AG09319 (cell line): Measurements from ENCODE around the gene SLC29A1.
A peak's percentile ranks its signal among the peaks of the same experiment; 100 is the strongest.

Experiments used
- DNase-seq: peaks from one replicate; pipeline ENCODE4 v3.0.0-alpha.2; 2010; ENCODE audit warnings: low read depth; ENCODE audit errors: extremely low read depth
- TF ChIP-seq, protein P1 (sequence below): IDR thresholded peaks from 2 replicates; pipeline ENCODE4 v1.5.1; 2011; ENCODE audit warnings: low read depth, mild to moderate bottlenecking, inconsistent platforms, low read length, moderate library complexity

The SLC29A1 gene

DNA sequence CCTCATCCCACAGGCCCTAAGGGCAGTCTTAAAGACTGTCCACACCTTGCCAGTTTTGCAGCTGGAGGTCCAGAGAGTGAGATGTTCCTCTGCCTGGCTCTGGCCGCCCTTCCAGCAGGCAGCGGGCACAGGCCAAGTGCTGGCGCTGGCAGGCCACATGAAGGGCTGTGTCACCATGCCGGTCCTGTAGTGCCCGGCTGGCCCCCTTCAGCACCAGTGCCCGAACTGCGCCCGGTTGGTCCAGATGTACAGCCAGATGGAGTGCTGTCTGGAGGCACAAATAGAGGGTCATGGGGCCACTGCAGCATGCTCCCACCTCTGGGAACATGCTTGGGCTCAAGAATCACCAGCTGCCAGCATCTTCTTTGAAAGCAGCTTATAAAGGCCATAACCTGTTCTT lies 38.2 kb downstream of the SLC29A1 start:
- DNase-seq = no peak
- TF ChIP-seq, protein P1, sequence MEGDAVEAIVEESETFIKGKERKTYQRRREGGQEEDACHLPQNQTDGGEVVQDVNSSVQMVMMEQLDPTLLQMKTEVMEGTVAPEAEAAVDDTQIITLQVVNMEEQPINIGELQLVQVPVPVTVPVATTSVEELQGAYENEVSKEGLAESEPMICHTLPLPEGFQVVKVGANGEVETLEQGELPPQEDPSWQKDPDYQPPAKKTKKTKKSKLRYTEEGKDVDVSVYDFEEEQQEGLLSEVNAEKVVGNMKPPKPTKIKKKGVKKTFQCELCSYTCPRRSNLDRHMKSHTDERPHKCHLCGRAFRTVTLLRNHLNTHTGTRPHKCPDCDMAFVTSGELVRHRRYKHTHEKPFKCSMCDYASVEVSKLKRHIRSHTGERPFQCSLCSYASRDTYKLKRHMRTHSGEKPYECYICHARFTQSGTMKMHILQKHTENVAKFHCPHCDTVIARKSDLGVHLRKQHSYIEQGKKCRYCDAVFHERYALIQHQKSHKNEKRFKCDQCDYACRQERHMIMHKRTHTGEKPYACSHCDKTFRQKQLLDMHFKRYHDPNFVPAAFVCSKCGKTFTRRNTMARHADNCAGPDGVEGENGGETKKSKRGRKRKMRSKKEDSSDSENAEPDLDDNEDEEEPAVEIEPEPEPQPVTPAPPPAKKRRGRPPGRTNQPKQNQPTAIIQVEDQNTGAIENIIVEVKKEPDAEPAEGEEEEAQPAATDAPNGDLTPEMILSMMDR = no peak

DNA sequence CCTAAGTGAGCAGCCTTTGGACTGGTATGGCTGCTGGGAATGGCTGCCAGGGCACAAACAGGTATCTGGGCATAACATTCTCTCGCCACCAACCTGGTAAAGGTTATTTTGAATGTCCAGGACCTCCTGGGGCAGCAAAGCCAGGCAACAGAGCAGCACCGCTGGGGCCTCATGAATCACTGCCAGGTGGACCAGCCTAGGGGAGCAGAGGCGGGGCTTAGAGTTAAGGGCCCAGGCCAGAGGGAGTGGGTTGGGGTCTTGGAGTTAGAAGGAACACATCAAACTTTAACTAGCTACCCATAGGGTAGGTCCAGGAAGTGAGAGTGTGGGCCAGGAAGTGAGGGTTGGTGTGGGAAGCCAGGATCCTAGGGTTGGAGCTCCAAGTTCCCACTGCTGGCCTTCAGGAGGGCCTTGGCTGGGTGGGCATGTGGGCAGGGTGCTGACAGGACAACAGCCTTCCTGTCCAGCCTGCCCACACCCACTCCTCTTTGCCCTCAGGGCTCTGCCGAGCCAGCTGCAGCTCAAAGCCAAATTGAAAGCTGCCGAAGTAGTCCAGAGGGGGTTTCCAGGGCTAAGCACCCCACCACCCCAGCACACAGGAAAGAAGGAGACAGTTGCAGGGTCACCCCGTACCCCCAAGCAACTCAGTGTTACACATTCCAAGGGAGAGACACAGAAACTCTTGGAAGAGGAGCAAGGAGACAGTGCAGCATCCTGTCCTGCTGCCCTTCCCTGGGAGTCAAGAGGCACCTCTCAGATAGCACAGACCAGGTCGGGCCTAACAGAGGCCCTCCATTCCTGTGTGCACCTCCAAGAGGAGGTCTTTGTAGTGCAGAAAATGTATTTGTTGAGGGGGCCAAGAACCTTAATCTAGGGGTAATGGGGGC lies 39.3 kb downstream of the SLC29A1 start:
- TF ChIP-seq, protein P1 = no peak
- no peak for DNase-seq

DNA sequence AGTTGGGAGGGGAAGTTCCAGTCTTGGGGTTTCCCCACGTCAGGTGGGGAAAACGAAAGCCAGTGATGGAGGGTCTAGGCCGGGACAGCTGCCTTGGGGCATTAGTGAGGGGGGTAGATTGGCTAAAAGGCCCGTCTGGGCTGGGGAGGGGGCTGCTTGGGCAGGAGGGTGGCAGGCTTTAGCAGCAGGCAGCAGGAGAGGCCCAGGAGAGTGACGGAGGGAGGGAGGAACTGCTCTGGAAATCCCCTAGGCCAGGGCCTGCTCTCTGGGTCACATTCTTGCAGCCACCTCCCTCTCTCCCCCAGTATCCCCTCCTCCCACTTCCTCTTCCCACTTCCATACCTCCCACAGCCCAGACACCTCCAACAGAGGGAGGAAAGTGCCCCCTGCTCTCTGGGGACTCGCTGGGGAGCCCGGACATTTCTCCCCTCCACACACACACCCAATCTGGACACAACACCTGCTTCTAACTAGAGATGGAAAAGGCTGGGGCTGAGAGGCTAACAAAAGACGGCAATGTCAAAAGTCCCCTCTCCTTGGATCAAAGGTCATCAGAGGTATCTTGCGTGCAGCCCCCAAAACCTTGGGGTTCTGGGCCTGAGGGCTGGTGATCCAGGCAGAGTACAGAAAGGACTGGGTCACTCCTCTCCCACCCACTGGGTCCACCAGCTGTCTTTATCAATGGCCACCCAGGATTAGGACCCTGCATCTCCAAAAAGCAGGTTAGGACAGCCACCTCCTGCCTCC lies 40.1 kb downstream of the SLC29A1 start:
- no peak for DNase-seq
- TF ChIP-seq, protein P1 = no peak

DNA sequence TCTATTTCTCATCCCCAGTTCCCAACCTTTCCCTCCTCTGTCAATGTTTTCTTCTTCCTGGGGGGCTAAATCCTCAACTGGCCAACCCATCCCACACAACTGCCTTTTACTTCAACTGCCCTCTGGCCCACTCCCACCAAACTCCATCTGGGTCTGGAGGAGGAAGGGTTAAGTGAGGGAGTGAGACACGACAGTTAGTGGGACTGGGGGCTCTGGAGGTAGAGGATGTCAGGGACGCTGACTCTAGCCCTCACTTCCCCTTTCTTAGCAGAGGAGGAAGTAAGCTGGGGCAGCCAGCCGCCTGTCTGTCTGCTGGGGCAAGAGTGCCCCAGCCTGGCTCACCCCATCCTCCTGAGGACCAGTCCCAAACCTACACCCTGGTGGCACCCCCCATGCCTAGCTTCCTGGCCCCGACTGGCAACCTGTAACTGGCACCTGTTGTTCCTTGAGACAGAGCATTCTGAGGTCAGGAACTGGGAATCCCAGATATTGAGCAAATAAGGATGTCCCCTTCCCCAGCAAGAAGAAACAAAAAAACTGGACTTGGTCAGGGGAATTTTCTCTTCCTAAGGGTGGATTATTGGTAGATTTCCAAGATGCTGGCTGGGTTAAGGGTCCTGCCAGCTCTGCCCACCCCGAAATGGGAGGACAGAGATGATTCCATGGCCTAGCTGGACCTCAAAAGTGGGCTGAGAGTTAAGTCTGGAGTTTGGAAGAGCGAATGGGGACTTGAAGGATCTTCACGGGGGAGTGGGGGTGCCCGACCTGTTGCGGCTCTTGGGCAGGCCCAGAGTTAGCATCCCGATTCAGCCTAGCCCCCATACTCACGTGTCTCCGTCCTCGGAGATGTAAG lies 41.0 kb downstream of the SLC29A1 start:
- DNase-seq = no peak
- TF ChIP-seq, protein P1 = no peak

DNA sequence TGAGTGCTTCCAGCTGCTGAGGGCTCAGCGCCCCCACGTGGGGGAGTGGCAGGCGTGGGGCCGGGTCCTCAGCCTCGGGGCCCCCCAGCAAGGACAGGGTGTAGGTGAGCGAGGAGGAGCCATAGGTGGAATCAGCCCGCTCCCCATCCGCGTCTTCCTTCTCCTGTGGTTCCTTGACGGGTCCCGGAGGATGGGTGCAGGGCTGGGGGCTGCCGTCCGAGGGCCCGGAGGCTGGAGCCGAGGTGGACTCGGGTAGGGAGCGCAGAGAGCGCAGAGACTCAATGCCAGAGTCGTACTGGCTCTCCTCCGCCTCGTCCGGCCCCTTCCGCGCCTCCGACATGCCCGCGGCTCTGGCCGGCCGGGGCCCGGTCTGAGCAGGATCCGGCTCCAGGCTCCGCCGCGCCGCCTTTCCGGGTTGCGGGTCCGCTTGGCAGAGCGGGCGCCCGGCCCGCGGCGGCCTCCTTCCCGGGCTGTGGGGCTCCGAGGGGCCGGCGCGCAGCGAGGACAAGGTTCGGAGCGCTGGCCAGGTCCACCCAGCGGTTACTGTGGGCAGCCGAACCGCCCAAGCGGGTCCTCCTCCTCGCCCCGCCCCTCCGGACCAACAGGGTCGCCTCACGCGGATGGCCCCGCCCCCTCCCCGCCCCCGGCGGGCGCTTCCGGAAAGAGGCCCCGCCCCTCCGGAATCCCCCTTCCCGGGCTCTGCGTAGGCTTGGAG lies 41.8 kb downstream of the SLC29A1 start, which contains the start of gene NFKBIE:
NFKBIE (minus strand) TSS at position 545 of the 715 bp plus-strand sequence; CDS start at position 340, 205 bp downstream.
- TF ChIP-seq, protein P1 = peak; percentile 38

DNA sequence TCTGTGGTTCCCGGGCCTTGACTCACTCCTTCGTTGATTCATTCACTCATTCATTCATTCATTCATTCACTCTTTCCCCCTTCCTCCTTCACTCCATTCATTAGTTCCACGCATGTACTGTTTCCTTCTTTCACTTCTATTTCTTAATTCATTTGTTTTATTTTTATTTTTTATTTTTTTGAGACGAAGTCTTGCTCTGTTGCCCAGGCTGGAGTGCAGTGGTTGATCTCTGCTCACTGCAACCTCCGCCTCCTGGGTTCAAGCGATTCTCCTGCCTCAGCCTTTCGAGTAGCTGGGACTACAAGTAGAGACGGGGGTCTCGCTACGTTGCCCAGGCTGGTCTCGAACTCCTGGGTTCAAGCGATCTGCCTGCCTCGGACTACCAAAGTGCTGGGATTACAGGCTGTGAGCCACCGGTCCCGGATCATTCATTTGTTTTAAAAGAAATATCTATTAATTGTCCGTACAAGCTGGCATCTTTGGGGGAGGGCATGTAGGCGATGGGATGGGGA lies 42.4 kb downstream of the SLC29A1 start:
- TF ChIP-seq, protein P1 = no peak
- DNase-seq = no peak

More for the DNA sequence above, 41.8 kb downstream of the SLC29A1 start, which contains the start of gene NFKBIE:
- DNase-seq = peak; percentile 76
